Keratinocyte (primary cell): ENCODE data around the gene FBXO34.
"Not testable (repeated sequence)": the region's sequence is repeated elsewhere in the genome, so short reads cannot be mapped to it uniquely, and the experiment has no call there.

ENCODE experiments used
- CTCF ChIP-seq, 3 experiments: IDR thresholded peaks in 1 of 3; conservative IDR thresholded peaks in 1 of 3; optimal IDR thresholded peaks in 1 of 3; 2 replicates in 2 of 3; 3 replicates in 1 of 3; pipeline versions ENCODE3 to v1.5.1; 2011; ENCODE audit warnings: low read length in 3 of 3, mild to moderate bottlenecking in 3 of 3, moderate library complexity in 2 of 3, control low read depth in 1 of 3, inconsistent platforms in 1 of 3; ENCODE audit not compliant: insufficient read depth in 2 of 3; ENCODE audit errors: extremely low read depth in 1 of 3
- EZH2 ChIP-seq: IDR thresholded peaks from one replicate; pipeline ENCODE4 v1.6.1; 2012; ENCODE audit warnings: inconsistent platforms, mild to moderate bottlenecking, low read length, moderate library complexity

- not testable (repeated sequence) for TF ChIP-seq CTCF (optimal IDR thresholded peaks at IDR 0.05 in 1 of 3, IDR thresholded peaks at IDR 0.05 in 1 of 3, conservative IDR thresholded peaks at IDR 0.05 in 1 of 3; ENCODE audit: extremely low read depth in 1 of 3, insufficient read depth in 2 of 3, low read length in 3 of 3); EZH2
Measured at GRCh38 chr14:55383056-55383466, 111.8 kb downstream of the FBXO34 start.
